AG08396 (cell line): ENCODE data around the gene NUP98.
A peak's percentile ranks its signal among the peaks of the same experiment; 100 is the strongest.
"Not testable (repeated sequence)": the region's sequence is repeated elsewhere in the genome, so short reads cannot be mapped to it uniquely, and the experiment has no call there.

Experiments
- DNase-seq: peaks from one replicate; pipeline ENCODE4 v3.0.0; 2012; ENCODE audit warnings: low spot score, mixed read lengths

The NUP98 gene

DNA sequence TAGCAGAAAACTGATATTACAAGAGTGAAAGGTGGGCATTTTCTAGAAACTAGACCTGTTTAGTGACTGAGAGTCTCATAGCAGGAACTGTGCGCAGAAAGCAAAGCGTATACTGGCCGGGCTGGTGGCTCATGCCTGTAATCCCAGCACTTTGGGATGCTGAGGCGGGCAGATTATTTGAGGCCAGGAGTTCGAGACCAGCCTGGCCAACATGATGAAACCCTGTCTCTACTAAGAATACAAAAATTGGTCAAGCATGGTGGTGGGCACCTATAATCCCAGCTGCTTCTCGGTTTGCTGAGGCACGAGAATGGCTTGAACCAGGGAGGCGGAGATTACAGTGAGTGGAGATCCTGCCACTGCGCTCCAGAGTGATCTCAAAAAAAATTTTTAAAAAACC, 1.8 kb upstream of the NUP98 start:
- DNase-seq: no peak

DNA sequence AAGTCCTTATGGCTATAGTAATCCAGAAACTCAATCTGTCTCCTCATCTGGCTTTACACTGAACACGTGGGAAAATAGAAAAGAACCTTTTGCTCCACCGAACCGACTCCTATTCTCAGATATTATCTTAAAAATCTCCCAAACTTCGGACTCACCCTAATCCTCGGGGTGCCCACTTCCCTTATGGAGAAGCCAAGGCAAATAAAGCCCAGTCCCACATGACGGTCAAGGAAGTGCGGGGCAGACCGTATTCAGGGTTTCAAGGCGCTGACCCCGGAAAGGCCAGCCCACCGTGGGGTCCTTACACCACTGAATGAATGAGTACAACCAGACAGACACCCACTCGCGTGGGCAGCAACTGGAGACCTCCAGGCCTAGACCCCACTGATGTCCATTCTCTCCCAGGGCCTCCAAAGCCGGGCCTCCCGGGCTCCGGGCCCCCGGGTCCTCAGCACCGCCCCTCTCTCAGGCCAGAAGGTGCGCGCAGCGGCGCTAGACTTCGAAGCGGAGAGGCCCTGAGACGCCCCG, 489 bp downstream of the NUP98 start:
- peak; percentile 52 for DNase-seq

DNA sequence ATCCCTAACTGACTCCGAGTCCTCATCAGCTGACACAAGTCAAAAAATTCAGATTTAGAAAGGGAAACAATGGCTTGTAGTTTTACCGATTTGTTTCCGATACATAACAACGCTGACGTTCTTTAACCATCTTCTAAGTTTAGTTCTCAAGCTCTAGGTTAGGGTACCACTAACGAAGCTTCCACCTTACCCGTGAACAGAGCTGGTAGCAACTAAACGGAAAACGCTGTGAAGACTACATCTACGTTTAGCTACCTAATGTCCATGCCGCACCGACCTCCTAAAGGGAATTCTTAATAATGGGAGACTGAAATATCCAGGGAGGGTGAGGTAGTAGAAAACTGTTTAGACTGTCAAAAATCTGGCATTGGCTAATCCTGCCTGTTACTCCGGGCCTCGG, 1.0 kb downstream of the NUP98 start:
- DNase-seq: no peak

DNA sequence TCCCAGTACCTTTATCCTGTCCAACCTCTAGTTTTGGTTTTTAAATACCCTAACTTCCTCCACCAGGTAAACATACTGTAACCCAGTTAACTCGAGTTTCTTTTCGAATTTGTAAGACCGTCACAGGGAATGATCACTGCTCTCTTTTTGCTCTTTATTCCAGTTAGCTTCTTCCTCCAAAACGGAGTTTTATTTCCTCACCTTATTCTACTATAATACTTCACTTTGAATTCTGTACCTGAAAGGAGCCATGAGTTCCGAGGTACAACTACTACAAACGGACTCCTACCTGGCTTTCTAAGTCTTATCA, 1.4 kb downstream of the NUP98 start:
- DNase-seq: no peak

DNA sequence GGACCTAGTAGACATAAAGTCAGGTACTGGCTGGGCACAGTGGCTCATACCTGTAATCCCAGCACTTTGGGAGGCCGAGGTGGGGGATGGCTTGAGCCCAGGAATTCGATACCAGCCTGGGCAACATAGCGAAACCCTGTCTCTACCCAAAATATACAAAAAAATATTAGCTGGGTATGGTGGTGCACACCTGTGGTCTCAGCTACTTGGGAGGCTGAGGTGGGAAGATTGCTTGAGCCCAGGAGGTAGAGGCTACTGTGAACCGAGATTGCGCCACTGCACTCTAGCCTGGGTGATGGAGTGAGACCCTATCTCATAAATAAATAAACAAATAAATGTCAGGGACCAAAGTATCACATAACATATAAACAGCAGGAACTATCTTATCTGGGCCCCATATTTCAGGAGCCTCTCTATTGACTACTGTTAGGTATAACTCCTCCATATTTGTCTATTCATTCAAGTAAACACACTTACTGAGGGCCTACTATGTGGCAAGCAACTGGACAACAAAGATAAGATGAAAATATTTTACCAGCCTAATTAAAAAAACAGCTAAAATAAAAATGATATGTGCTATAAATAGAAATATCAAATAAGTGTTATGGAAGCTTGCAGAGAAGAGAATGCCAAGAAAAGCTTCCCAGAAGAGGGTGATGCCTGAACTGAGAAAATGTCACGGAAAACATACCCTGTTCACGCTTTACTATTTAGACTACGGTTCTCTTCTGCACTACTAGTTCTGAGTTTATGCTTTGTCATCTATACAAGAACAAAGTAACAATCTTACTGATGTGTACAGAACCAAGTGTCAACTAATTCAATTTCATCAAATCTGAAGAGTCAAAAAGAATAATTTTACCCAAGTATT, 2.0 kb downstream of the NUP98 start:
- no peak for DNase-seq

DNA sequence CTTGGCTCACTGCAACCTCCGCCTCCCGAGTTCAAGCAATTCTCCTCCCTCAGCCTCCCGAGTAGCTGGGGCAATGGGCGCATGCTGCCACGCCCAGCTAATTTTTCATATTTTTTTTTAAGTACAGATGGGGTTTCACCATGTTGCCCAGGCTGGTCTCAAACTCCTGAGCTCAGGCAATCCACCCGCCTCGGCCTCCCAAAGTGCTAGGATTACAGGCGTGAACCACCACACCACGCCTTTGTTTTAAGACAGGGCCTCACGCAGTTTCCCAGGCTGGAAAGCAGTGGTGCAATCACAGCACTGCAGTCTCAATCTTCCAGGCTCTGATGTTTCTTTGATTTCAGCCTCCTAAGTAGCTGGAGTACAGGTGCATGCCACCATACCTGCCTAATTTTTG, 3.0 kb downstream of the NUP98 start:
- DNase-seq: not testable (repeated sequence)

DNA sequence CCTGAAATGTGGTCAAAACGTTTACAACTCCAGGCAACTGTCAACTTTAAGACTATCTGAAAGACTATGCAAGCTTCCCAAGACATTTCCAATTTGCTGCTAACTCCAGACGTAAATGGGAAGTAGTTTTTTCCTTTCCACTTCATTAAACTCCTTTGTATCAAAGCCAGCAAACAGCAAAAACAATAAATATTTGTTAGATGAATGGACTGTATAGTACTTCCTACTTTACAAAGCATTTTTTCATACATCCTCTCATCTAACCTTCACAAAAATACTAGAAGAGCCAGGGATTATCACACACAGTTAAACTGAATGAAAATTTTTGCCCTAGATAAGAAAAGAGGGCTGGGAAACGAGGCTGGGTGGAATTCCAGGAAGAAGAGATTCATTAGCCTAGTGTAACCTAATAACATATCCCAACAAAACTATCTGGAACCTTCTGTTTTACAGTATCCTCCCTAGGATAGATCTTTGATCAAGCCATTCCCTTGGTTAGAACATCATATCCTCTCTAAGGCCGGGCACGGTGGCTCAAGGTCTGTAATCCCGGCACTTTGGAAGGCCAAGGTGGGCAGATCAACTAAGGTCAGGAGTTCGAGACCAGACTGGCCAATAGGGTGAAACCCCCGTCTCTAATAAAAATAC, 10.4 kb downstream of the NUP98 start:
- DNase-seq: no peak

DNA sequence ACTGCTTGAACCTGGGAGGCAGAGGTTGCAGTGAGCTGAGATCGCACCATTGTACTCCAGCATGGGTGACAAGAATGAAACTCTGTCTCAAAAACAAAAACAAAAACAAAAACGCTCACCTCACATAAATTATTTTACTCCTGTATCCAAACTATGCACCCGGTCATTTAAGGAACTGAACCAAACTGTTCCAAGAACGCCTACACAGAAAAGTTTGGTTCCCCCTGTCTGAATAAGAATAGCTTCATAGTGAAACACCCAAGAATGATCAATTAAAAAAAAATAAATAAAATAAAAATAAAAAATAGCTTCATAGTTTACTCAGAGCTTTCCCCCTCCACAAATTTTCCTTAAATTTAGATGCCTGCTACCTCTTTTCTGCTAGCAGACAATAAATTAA, 13.7 kb downstream of the NUP98 start:
- no peak for DNase-seq

- DNase-seq: no peak
These were observed 14.4 kb downstream of the NUP98 start for GRCh38 chr11:3782963-3783362.

GRCh38 chr11:3781423-3781822, 15.9 kb downstream of the NUP98 start:
- DNase-seq: peak; percentile 36

DNA sequence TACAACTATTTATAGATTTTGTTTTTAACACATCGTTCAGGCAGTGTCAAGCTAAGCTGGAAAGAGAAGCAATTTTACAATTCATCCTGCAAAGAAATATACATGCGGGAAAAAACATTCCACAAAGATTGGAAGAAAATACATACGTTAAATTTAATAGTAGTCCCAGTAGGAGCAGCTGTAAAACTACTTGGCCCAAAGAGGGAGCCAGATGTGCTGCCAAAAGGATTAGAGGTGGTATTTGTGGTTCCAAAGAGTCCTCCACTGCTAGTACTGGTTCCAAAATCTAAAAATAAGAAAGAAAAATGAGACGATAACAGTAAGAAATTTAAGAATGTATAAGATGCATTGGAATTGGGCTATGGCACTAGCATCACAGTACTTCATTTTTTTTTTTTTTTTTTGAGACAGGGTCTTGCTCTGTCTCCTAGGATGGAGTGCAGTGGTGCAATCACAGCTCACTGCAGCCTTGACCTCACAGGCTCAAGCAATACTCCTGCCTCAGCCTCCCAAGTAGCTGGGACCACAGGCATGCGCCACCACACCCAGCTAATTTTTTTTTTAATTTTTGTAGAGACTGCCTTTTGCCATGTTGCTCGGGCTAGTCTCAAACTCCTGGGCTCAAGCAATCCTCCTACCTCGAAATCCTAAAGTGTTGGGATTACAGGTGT, 21.5 kb downstream of the NUP98 start:
- DNase-seq: no peak

- no peak for DNase-seq
These were observed 24.2 kb downstream of the NUP98 start for GRCh38 chr11:3773180-3773579.

DNA sequence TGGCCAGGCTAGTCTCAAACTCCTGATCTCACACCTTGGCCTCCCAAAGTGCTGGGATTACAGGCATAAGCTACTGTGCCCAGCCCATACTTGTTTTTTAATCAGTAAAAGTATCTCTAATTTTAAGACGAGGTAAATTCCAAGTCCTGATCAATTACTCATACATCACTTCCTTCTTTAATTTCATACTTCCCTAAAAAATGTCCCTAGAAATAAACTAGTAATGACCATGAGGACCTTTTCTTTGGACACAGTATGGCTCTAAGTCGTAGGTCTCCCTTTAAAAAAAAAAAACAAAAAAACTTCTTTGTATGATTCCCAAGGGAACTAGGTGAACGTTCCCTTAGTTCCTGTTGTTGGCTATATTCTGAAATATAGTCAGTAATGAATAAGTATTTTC, 29.8 kb downstream of the NUP98 start:
- no peak for DNase-seq

GRCh38 chr11:3766836-3767235, 30.5 kb downstream of the NUP98 start:
- DNase-seq: not testable (repeated sequence)

DNA sequence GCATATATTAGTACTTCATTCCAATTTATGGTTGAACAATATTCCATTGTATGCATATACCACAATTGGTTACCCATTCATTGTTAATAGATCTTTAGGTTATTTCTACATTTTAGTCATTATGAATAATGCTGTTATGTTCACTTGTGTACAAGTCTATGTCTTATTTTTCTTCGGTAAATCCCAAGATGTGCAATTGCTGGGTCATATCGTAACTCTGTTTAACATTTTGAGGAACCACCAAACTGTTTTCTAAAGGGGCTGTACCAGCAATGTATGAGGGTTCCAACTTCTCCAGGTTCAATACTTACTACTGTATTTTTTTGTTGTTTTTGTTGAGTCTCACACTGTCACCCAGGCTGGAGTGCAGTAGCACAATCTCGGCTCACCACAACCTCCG, 33.1 kb downstream of the NUP98 start:
- DNase-seq: no peak

- DNase-seq: no peak
These were observed 42.2 kb downstream of the NUP98 start for GRCh38 chr11:3755151-3755550.

DNA sequence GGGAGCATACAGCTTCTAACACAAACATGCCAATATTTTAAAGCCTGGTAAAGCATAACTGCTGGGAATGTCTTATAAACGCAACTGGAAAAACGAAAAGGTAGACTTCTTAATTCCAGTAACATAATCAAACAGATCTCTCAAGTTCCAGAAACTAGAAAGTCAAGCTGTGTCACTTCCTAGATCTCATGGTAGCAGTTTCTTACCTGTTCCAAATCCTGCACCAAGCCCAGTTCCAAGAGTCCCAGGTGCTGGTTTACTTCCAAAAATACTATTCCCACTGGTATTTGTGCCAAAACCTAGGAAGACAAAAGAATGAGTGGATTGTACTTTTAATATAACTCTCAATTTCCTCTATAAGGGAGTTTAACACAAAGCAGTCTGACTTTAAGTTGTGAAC, 44.2 kb downstream of the NUP98 start:
- no peak for DNase-seq

DNA sequence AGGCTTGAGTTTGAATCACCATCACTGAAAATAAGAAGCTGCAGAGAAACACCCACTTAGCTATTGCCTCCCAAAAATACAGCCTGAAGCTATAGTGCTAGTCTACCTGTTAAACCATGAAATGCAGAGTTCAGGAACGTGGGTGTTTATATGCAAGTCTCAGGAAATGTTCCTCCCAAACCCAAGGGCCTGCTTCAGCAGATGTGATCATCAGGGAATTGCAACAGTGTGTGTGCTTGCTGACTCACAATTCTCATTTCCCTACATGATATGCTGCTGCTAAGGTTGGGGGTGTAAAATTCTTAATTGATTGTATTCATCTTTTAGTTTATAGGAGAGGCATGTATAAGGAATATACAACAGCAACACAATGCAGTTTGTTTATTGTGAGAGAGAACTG, 49.6 kb downstream of the NUP98 start:
- peak; percentile 69 for DNase-seq

DNA sequence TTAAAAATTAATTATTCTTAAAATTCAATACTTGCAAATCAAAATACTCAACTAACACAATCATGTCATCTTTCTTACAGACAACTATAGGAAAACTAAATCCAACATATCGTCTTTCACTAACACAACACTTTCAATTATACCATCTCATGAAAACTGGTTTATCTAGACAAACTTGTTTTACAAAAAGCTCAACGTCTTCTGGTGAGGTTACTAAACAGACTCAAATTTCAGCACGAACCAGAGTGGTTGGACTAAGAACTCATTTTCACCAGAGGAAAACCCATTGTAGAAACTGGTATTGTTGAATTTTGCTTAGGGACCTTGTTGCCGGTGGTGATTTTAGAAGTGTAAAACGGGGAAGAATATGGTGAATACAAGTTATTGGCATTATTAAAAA, 52.2 kb downstream of the NUP98 start:
- no peak for DNase-seq

GRCh38 chr11:3738723-3739122, 58.6 kb downstream of the NUP98 start:
- no peak for DNase-seq

GRCh38 chr11:3738241-3738640, 59.1 kb downstream of the NUP98 start:
- DNase-seq: no peak

DNA sequence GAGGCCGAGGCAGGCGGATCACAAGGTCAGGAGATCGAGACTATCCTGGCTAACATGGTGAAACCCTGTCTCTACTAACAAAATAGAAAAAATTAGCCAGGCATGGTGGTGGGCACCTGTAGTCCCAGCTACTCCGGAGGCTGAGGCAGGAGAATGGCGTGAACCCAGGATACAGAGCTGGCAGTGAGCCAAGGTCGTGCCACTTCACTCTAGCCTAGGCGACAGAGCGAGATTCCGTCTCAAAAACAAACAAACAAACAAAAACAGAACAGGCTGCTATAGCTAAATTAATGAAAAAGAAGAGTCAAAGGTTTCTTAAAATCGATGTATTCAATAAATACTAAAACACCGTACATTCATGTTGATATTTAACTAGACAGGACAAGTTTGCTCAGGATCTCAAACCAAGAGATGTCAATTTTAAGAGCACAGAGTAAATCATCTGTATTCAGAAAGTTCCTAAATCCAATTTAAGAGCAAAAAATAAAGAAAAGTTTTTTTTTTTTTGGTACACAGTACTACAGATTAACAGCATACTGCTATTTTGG, 59.9 kb downstream of the NUP98 start:
- DNase-seq: no peak

- no peak for DNase-seq
These were observed 60.5 kb downstream of the NUP98 start for GRCh38 chr11:3736816-3737215.
